Measurements from ENCODE around the gene FOSL2. TPM values are rescaled to one million over a fixed set of nuclear protein-coding genes. Genes with fewer than 3 reads are reported as not detected.

Gene FOSL2
- total RNA-seq, 2 donors from 2014 or later, result 1.4 to 3.8 TPM

DNA sequence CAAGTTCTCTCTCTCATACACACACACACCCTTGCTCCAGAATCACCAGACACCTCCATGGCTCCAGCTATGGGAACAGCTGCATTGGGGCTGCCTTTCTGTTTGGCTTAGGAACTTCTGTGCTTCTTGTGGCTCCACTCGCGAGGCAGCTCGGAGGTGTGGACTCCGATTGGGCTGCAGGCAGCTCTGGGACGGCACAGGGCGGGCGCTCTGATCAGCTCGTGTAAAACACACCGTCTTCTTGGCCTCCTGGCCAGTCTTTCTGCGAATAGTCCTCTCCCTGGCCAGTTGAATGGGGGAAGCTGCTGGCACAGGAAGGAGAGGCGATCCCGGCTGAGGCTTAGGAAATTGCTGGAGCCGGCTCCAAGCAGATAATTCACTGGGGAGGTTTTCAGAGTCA is 22.4 kb downstream of the FOSL2 start:
- H3K36me3 Mint-ChIP-seq (ENCODE audit: low read depth), result peaks cover 6% of the 10 kb centered on the region
- no peak for DNase-seq
- Histone ChIP-seq H3K4me3 (ENCODE audit: low read length) (no peak overlapping the region), H3K9me3 (ENCODE audit: control insufficient read depth, low read length) (no peaks in the 10 kb centered on the region), H3K27ac (ENCODE audit: low read depth, low read length) (no peak overlapping the region), H3K36me3 (ENCODE audit: control insufficient read depth, insufficient read depth, low read length) (peaks cover 24% of the 10 kb centered on the region), H3K9ac (ENCODE audit: extremely low read depth, low read length, poor library complexity, severe bottlenecking) (no peak overlapping the region), H3K27me3 (ENCODE audit: control insufficient read depth, insufficient read depth, low read length, poor library complexity, severe bottlenecking) (no peaks in the 10 kb centered on the region), H3K4me1 (ENCODE audit: control insufficient read depth, insufficient read depth, low read length) (no peaks in the 10 kb centered on the region)
- 86 to 87% methylated on average over 7 to 13 of the region's 13 CpGs for WGBS, 2 experiments (ENCODE audit: insufficient coverage in 1 of 2, insufficient read length in 1 of 2)
- H3K4me3 Mint-ChIP-seq, result no peak overlapping the region
- H3K9me3 Mint-ChIP-seq, result no peaks in the 10 kb centered on the region
- H3K27me3 Mint-ChIP-seq (ENCODE audit: insufficient read depth), result no peaks in the 10 kb centered on the region
- peak overlapping the region; percentile 21 for H3K27ac Mint-ChIP-seq
- TF ChIP-seq, protein P1, sequence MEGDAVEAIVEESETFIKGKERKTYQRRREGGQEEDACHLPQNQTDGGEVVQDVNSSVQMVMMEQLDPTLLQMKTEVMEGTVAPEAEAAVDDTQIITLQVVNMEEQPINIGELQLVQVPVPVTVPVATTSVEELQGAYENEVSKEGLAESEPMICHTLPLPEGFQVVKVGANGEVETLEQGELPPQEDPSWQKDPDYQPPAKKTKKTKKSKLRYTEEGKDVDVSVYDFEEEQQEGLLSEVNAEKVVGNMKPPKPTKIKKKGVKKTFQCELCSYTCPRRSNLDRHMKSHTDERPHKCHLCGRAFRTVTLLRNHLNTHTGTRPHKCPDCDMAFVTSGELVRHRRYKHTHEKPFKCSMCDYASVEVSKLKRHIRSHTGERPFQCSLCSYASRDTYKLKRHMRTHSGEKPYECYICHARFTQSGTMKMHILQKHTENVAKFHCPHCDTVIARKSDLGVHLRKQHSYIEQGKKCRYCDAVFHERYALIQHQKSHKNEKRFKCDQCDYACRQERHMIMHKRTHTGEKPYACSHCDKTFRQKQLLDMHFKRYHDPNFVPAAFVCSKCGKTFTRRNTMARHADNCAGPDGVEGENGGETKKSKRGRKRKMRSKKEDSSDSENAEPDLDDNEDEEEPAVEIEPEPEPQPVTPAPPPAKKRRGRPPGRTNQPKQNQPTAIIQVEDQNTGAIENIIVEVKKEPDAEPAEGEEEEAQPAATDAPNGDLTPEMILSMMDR (conservative IDR thresholded peaks at IDR 0.05), result no peak
- peaks cover 13% of the 10 kb centered on the region for H3K4me1 Mint-ChIP-seq

DNA sequence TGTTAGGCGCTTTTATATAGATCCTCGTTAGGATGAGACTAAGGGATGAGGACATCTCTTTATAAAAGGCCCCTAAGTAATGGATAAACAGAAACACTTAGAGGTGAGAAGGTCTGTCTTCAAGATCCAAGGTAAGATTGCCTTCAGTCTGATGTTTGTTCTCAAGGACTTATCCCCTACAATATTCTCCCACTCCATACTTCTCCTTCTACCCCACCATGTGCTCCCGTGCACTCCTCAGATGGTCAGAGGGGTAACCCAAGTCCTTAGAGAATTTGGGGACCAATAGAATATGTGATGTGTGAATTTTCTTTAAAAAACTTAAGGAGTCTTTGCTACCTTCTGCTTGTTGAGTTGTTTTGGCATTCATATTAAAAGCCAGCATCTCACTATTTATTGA is 23.1 kb downstream of the FOSL2 start:
- no peak overlapping the region for H3K4me3 ChIP-seq (ENCODE audit: low read length)
- no peaks in the 10 kb centered on the region for H3K4me1 ChIP-seq (ENCODE audit: control insufficient read depth, insufficient read depth, low read length)
- no peak for DNase-seq
- no peaks in the 10 kb centered on the region for H3K9me3 ChIP-seq (ENCODE audit: control insufficient read depth, low read length)
- no peak overlapping the region for H3K27ac Mint-ChIP-seq
- peaks cover 24% of the 10 kb centered on the region for H3K36me3 ChIP-seq (ENCODE audit: control insufficient read depth, insufficient read depth, low read length)
- no peaks in the 10 kb centered on the region for H3K27me3 Mint-ChIP-seq (ENCODE audit: insufficient read depth)
- 93 to 100% methylated on average over 2 to 3 of the region's 3 CpGs for WGBS, 2 experiments (ENCODE audit: insufficient coverage in 1 of 2, insufficient read length in 1 of 2)
- H3K9me3 Mint-ChIP-seq, result no peaks in the 10 kb centered on the region
- no peak overlapping the region for H3K9ac ChIP-seq (ENCODE audit: extremely low read depth, low read length, poor library complexity, severe bottlenecking)
- H3K4me3 Mint-ChIP-seq, result no peak overlapping the region
- TF ChIP-seq, protein P1 (conservative IDR thresholded peaks at IDR 0.05), result no peak
- peaks cover 5% of the 10 kb centered on the region for H3K36me3 Mint-ChIP-seq (ENCODE audit: low read depth)
- H3K27ac ChIP-seq (ENCODE audit: low read depth, low read length), result no peak overlapping the region
- no peaks in the 10 kb centered on the region for H3K27me3 ChIP-seq (ENCODE audit: control insufficient read depth, insufficient read depth, low read length, poor library complexity, severe bottlenecking)
- peaks cover 13% of the 10 kb centered on the region for H3K4me1 Mint-ChIP-seq

DNA sequence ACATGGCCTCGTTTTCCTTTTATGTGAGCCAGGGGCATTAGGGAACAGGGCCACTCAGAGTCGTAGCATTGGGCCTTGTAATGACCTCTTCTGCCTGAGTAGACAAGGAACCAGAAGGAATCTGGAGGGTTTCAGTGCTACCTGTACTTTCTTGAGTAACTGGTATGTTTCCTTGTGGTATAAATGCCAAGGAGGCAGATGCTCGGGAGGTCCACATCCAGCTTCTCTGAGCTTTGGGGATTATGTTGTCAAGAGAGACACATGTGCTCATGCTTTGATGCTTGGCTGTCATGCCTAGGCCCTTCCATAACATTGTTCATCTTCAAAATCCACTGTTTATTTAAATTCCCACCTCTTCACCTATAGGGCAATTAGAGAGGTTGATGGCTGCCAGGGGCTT is 26.3 kb downstream of the FOSL2 start:
- no peaks in the 10 kb centered on the region for H3K4me1 ChIP-seq (ENCODE audit: control insufficient read depth, insufficient read depth, low read length)
- no peak overlapping the region for H3K27ac Mint-ChIP-seq
- TF ChIP-seq, protein P1 (conservative IDR thresholded peaks at IDR 0.05), result no peak
- H3K9ac ChIP-seq (ENCODE audit: extremely low read depth, low read length, poor library complexity, severe bottlenecking), result no peak overlapping the region
- H3K27me3 ChIP-seq (ENCODE audit: control insufficient read depth, insufficient read depth, low read length, poor library complexity, severe bottlenecking), result no peaks in the 10 kb centered on the region
- no peak overlapping the region for H3K4me3 Mint-ChIP-seq
- H3K9me3 Mint-ChIP-seq, result no peaks in the 10 kb centered on the region
- no peaks in the 10 kb centered on the region for H3K9me3 ChIP-seq (ENCODE audit: control insufficient read depth, low read length)
- H3K4me1 Mint-ChIP-seq, result peaks cover 9% of the 10 kb centered on the region
- no peaks in the 10 kb centered on the region for H3K36me3 Mint-ChIP-seq (ENCODE audit: low read depth)
- H3K36me3 ChIP-seq (ENCODE audit: control insufficient read depth, insufficient read depth, low read length), result peaks cover 2% of the 10 kb centered on the region
- no peak for DNase-seq
- H3K27me3 Mint-ChIP-seq (ENCODE audit: insufficient read depth), result no peaks in the 10 kb centered on the region
- no peak overlapping the region for H3K4me3 ChIP-seq (ENCODE audit: low read length)
- no peak overlapping the region for H3K27ac ChIP-seq (ENCODE audit: low read depth, low read length)
- WGBS, 2 experiments (ENCODE audit: insufficient coverage in 1 of 2, insufficient read length in 1 of 2), result 93 to 97% methylated on average over 3 of the region's 3 CpGs

Data from endodermal cell (in vitro differentiated cells).